B cell (primary cell): ENCODE results near the gene COL16A1. TPM values are rescaled to one million over a fixed set of nuclear protein-coding genes. Genes with fewer than 3 reads are reported as not detected.

Experiments
- ATAC-seq: fragments of 200-7000 bp; cut with Tn5 transposase; one replicate; pipeline ENCODE4 v1.10.0; 2021; ENCODE audit warnings: low read depth, mild to moderate bottlenecking, moderate number of reproducible peaks, moderate library complexity
- CTCF ChIA-PET: fragments of 350-600 bp; sonication (Branson Sonifier 250); formaldehyde crosslinking; loops from one replicate; lab custom pipeline; 2021; ENCODE audit warnings: antibody characterized with exemption, inconsistent platforms; lab: Charles Lee
- POLR2A ChIA-PET: fragments of 350-600 bp; sonication (Branson Sonifier 250); formaldehyde crosslinking; loops from one replicate; lab custom pipeline; 2021; ENCODE audit warnings: antibody characterized with exemption; lab: Charles Lee
- DNase-seq: peaks from one replicate; pipeline ENCODE4 v3.0.0; 2013
- H2AFZ ChIP-seq: 2 replicates; pipeline ENCODE4 v1.6.1; 2012; ENCODE audit warnings: mild to moderate bottlenecking, low read depth, low read length; ENCODE audit not compliant: insufficient read depth, poor library complexity, severe bottlenecking
- H3K27ac ChIP-seq, 2 donors: 1 replicate in 1 of 2; 2 replicates in 1 of 2; pipeline ENCODE4 v1.5.1; 2012 to 2013; ENCODE audit warnings: low read length in 2 of 2, mild to moderate bottlenecking in 2 of 2, moderate library complexity in 1 of 2
- H3K27me3 ChIP-seq, 4 experiments: fragments of 200-600 bp in 1 of 4; sonication (generic) in 1 of 4; replicated peaks in 1 of 4; 1 replicate in 2 of 4; 2 replicates in 2 of 4; pipeline versions ENCODE4 v1.6.1 to v1.7.0; 2013 to 2016; ENCODE audit warnings: low read length in 3 of 4, mild to moderate bottlenecking in 2 of 4, mixed read lengths in 1 of 4, moderate library complexity in 1 of 4; ENCODE audit not compliant: insufficient read depth in 4 of 4, control insufficient read depth in 3 of 4; ENCODE audit errors: control extremely low read depth in 1 of 4
- H3K36me3 ChIP-seq, 2 experiments: replicated peaks in 1 of 2; 1 replicate in 1 of 2; 2 replicates in 1 of 2; pipeline versions ENCODE4 v1.6.1 to v1.7.1; 2013; ENCODE audit warnings: low read length in 1 of 2; ENCODE audit not compliant: insufficient read depth in 2 of 2, control insufficient read depth in 1 of 2; ENCODE audit errors: control extremely low read depth in 1 of 2, extremely low read depth in 1 of 2
- H3K4me1 ChIP-seq, 2 donors: fragments of 200-600 bp in 1 of 2; sonication (generic) in 1 of 2; 1 replicate in 1 of 2; 2 replicates in 1 of 2; pipeline versions ENCODE4 v1.5.1 to v1.6.1; 2013 to 2017; ENCODE audit warnings: low read length in 2 of 2; ENCODE audit not compliant: control insufficient read depth in 2 of 2, insufficient read depth in 2 of 2
- H3K4me2 ChIP-seq: replicated peaks from 2 replicates; pipeline ENCODE3; 2012; ENCODE audit warnings: mild to moderate bottlenecking, low read depth, low read length; ENCODE audit not compliant: poor library complexity, severe bottlenecking
- H3K4me3 ChIP-seq, 5 experiments: fragments of 200-600 bp in 1 of 5; sonication (generic) in 1 of 5; 1 replicate in 3 of 5; 2 replicates in 2 of 5; pipeline versions ENCODE4 v1.5.1 to v1.7.0; 2011 to 2016; ENCODE audit warnings: low read length in 4 of 5, mild to moderate bottlenecking in 4 of 5, low read depth in 2 of 5, control low read depth in 1 of 5, moderate library complexity in 1 of 5; ENCODE audit not compliant: insufficient read depth in 1 of 5; ENCODE audit errors: control extremely low read depth in 1 of 5, extremely low read depth in 1 of 5
- H3K79me2 ChIP-seq: fragments of 200-600 bp; sonication (generic); one replicate; pipeline ENCODE4 v1.6.0; 2016; ENCODE audit warnings: low read length; ENCODE audit not compliant: control insufficient read depth, insufficient read depth
- H3K9ac ChIP-seq: fragments of 200-600 bp; sonication (generic); 2 replicates; pipeline ENCODE4 v1.6.1; 2017; ENCODE audit warnings: mild to moderate bottlenecking, low read length, moderate library complexity
- H3K9me3 ChIP-seq, 3 donors: one replicate each; pipeline versions ENCODE4 v1.6.1 to v1.7.1; 2013; ENCODE audit warnings: low read length in 2 of 3; ENCODE audit not compliant: control insufficient read depth in 2 of 3, insufficient read depth in 1 of 3; ENCODE audit errors: control extremely low read depth in 1 of 3
- H4K20me1 ChIP-seq: 2 replicates; pipeline ENCODE4 v1.6.0; 2012; ENCODE audit warnings: mild to moderate bottlenecking, low read length; ENCODE audit not compliant: insufficient read depth, control insufficient read depth, poor library complexity, severe bottlenecking
- H3K27ac Mint-ChIP-seq: one replicate; pipeline ENCODE4 v1.8.0; 2021; ENCODE audit warnings: mixed read lengths
- H3K27me3 Mint-ChIP-seq: one replicate; pipeline ENCODE4 v1.8.0; 2021; ENCODE audit warnings: mixed read lengths
- H3K4me1 Mint-ChIP-seq: one replicate; pipeline ENCODE4 v1.8.0; 2021; ENCODE audit warnings: mixed read lengths
- H3K4me3 Mint-ChIP-seq: one replicate; pipeline ENCODE4 v1.8.0; 2021; ENCODE audit warnings: mixed read lengths
- H3K9me3 Mint-ChIP-seq: one replicate; pipeline ENCODE4 v1.8.0; 2022; ENCODE audit warnings: mixed read lengths; ENCODE audit not compliant: insufficient read depth
- EZH2 ChIP-seq: IDR thresholded peaks from 2 replicates; pipeline ENCODE4 v1.6.1; 2012; ENCODE audit warnings: borderline replicate concordance, low read depth, mild to moderate bottlenecking, moderate library complexity, low read length; ENCODE audit not compliant: insufficient read depth, poor library complexity, severe bottlenecking
- WGBS: methylation state at CpG from one replicate; pipeline ENCODE4 v1.1.5; 2013; ENCODE audit warnings: missing lambda C conversion rate; ENCODE audit not compliant: insufficient coverage; 5-methylcytosine and 5-hydroxymethylcytosine counted together
- intact Hi-C: fragments of 100-400 bp; cut with micrococcal nuclease; formaldehyde crosslinking; loops from one replicate; pipeline ENCODE4 v1.10.0; 2022
- polyA plus RNA-seq: library from polyadenylated mRNA; depleted of rRNA; stranded (reverse); fragments of >200 nt; gene quantifications from 2 replicates; pipeline ENCODE4 v1.2.3, GENCODE V29; 2012
- total RNA-seq, 2 donors: library from RNA; stranded (reverse); fragments of 120-200 nt in 1 of 2; gene quantifications; 1 replicate in 1 of 2; 2 replicates in 1 of 2; pipeline versions ENCODE4 v1.2.3 to v1.2.4, GENCODE V29; 2013 to 2022
- TF ChIP-seq, protein P1 (sequence below): fragments of 200-600 bp; IDR thresholded peaks from one replicate; pipeline ENCODE4 v1.8.0; 2022; ENCODE audit warnings: antibody characterized with exemption, mild to moderate bottlenecking

The COL16A1 gene
- total and polyA plus RNA-seq, 2 donors (not counting 1 experiment from before 2014, with no cell fraction given), result 0.07 TPM; not detected in 1

DNA sequence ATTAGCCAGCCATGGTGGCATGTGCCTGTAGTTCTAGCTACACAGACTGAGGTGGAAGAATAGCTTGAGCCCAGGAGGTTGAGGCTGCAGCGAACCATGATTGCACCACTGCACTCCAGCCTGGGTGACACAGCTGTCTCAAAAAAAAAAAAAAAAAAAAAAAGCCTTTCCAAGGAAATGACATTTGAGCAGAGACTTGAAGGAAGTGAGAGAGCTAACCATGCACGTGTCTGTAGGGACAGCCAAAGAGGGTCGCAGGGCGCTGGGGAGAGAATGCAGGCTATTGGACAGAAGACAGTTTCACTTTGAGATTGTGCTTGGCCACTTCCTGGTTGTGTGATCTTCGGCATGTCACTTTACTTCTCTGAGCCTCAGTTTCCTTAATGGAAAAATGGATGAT is 79.5 kb downstream of the COL16A1 start:
- peaks cover 2 to 4% of the 10 kb centered on the region in 2 donors for H3K4me1 ChIP-seq
- intact Hi-C loops, result no loop called here
- peaks cover 7% of the 10 kb centered on the region for H3K4me1 Mint-ChIP-seq
- ChIA-PET POLR2A (no interaction called here), CTCF (no interaction called here)
- no peak overlapping the region for H2AFZ ChIP-seq
- H3K4me3 ChIP-seq, result no peak overlapping the region
- H3K27ac Mint-ChIP-seq, result no peak overlapping the region
- 46% methylated on average over 5 of the region's 5 CpGs for WGBS
- no peaks in the 10 kb centered on the region for H4K20me1 ChIP-seq
- DNase-seq (peak; percentile 9), ATAC-seq (no peak)
- no peak overlapping the region for H3K4me2 ChIP-seq
- peaks cover 0 to 5% (median 0%) of the 10 kb centered on the region in 4 experiments for H3K27me3 ChIP-seq
- peaks cover 0 to 16% of the 10 kb centered on the region in 2 experiments for H3K36me3 ChIP-seq
- no peak overlapping the region for H3K4me3 Mint-ChIP-seq
- no peak for TF ChIP-seq EZH2
- TF ChIP-seq, protein P1, sequence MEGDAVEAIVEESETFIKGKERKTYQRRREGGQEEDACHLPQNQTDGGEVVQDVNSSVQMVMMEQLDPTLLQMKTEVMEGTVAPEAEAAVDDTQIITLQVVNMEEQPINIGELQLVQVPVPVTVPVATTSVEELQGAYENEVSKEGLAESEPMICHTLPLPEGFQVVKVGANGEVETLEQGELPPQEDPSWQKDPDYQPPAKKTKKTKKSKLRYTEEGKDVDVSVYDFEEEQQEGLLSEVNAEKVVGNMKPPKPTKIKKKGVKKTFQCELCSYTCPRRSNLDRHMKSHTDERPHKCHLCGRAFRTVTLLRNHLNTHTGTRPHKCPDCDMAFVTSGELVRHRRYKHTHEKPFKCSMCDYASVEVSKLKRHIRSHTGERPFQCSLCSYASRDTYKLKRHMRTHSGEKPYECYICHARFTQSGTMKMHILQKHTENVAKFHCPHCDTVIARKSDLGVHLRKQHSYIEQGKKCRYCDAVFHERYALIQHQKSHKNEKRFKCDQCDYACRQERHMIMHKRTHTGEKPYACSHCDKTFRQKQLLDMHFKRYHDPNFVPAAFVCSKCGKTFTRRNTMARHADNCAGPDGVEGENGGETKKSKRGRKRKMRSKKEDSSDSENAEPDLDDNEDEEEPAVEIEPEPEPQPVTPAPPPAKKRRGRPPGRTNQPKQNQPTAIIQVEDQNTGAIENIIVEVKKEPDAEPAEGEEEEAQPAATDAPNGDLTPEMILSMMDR, result no peak
- no peaks in the 10 kb centered on the region for H3K9me3 Mint-ChIP-seq
- H3K9me3 ChIP-seq, result no peaks in the 10 kb centered on the region
- peaks cover 4% of the 10 kb centered on the region for H3K27me3 Mint-ChIP-seq
- no peak overlapping the region for H3K9ac ChIP-seq
- no peaks in the 10 kb centered on the region for H3K79me2 ChIP-seq
- no peak overlapping the region for H3K27ac ChIP-seq

DNA sequence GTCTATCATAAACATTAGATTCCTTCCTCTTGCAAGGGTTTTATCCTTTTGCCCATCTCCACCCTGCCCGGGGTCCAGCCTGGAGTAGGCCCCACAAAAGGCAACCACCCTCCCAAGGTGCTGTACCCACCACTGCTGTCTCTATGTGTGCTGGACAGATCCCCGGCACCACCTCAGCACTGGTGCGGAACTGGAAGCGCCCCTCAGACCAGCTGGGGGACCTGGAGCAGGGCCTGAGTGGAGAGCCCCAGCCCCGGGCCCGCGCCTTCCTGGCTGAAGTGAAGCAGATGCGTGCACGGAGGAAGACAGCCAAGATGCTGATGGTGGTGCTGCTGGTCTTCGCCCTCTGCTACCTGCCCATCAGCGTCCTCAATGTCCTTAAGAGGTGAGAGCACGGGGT is 80.5 kb downstream of the COL16A1 start:
- Histone ChIP-seq H4K20me1 (no peaks in the 10 kb centered on the region), H3K27ac (no peak overlapping the region), H3K9me3 (no peaks in the 10 kb centered on the region), H3K9ac (no peak overlapping the region), H3K27me3 (peaks cover 0 to 14% (median 1%) of the 10 kb centered on the region in 4 experiments), H2AFZ (no peak overlapping the region), H3K4me1 (peaks cover 6 to 8% of the 10 kb centered on the region in 2 donors), H3K36me3 (peaks cover 0 to 7% of the 10 kb centered on the region in 2 experiments), H3K4me2 (no peak overlapping the region), H3K4me3 (no peak overlapping the region), H3K79me2 (no peaks in the 10 kb centered on the region)
- ATAC-seq (no peak), DNase-seq (peak; percentile 11)
- ChIA-PET CTCF (no interaction called here), POLR2A (no interaction called here)
- intact Hi-C loops, result no loop called here
- no peak overlapping the region for H3K27ac Mint-ChIP-seq
- TF ChIP-seq, protein P1, result no peak
- TF ChIP-seq EZH2, result no peak
- 97% methylated on average over 7 of the region's 12 CpGs for WGBS
- H3K4me1 Mint-ChIP-seq, result peaks cover 12% of the 10 kb centered on the region
- peaks cover 13% of the 10 kb centered on the region for H3K27me3 Mint-ChIP-seq
- no peak overlapping the region for H3K4me3 Mint-ChIP-seq
- H3K9me3 Mint-ChIP-seq, result no peaks in the 10 kb centered on the region
